Breast epithelium (tissue), 3 donors: ENCODE results near the gene SNTG2.

ENCODE experiments used
- CTCF ChIP-seq, 3 donors: fragments of 450-650 bp; IDR thresholded peaks; one replicate each; pipeline ENCODE4 v1.5.1; 2016 to 2017; ENCODE audit warnings: antibody characterized with exemption in 3 of 3, mild to moderate bottlenecking in 3 of 3, moderate library complexity in 3 of 3
- POLR2AphosphoS5 ChIP-seq, 3 donors: sonication (generic); formaldehyde crosslinking; IDR thresholded peaks; one replicate each; pipeline ENCODE4 v1.6.1; 2017; ENCODE audit warnings: antibody characterized with exemption in 3 of 3

DNA sequence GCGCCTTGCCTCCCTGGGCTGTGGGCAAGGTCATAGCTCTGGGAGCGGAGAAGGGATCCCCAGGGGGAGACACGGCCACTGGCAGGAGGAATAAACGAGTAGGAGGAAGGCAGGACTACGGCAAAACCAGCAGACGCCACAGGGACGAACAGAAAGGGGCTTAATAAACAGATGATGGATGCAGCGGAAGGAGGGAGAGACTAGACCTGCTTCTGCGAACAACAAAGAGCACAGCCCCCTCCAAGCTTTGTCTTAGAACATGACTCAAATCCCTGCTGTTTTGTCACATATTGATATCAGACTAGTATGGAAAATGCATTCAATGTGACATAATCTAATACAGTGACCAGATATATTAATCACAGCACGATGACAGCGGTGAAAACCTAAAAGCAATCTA, 306.7 kb downstream of the SNTG2 start:
- TF ChIP-seq POLR2AphosphoS5 (IDR thresholded peaks at IDR 0.05) (no peak), CTCF (IDR thresholded peaks at IDR 0.05) (no peak)
